ENCODE results near the gene ADAM12.

DNA sequence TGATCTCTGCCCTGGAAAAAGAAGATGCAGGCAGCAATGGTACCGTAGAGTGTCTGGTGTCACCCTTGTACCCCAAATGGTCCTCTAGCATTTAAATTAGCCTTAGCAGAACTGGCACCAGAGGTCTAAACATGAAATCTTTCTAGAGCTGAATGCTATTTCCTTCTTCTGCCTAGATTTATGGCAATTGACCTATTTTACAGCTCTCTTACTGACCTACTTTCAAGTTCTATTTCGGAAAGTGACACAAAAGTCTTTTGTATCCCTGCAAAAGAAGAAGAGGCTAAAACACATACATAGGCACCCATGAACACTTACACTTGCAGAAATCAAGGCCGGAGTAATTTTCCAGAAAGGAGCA is 10.1 kb upstream of the ADAM12 start:
- TF ChIP-seq POLR2AphosphoS5 (IDR thresholded peaks at IDR 0.05; ENCODE audit: borderline replicate concordance, low read depth, low read length) (no peak), EZH2 (IDR thresholded peaks at IDR 0.05) (no peak), FOXP2 (optimal IDR thresholded peaks at IDR 0.05; ENCODE audit: control extremely low read depth, extremely low read length, insufficient read depth) (no peak)

Data from SK-N-MC (cell line).